Measurements from ENCODE around the gene COMMD10. TPM values are rescaled to one million over a fixed set of nuclear protein-coding genes. Genes with fewer than 3 reads are reported as not detected.
"Not testable (repeated sequence)": the region's sequence is repeated elsewhere in the genome, so short reads cannot be mapped to it uniquely, and the experiment has no call there.

COMMD10 gene
- total RNA-seq, 1 donor from 2014 or later = 39.9 TPM

DNA sequence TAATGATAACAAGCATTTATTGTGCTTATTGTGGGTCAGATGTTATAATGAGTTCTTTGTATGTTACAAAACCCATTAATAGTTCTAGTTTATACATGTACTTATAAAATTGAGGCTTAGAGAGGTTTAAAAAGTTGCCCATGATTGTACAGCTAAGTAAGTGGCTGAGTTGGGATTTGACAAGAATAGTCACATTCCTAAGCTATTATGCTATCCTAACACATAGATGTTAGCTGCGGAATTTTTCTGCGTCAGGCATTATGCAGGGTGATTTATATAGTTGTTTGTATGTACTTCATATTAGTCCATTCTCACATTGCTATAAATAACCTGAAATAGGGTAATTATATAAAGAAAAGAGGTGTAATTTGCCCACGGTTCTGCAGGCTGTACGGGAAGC, 12.5 kb downstream of the COMMD10 start:
- no peak for DNase-seq (ENCODE audit: low read depth, low spot score)

- DNase-seq (ENCODE audit: low read depth, low spot score) = no peak
These were observed 14.2 kb downstream of the COMMD10 start for GRCh38 chr5:116098998-116099397.

- DNase-seq (ENCODE audit: low read depth, low spot score) = not testable (repeated sequence)
These were observed 20.1 kb downstream of the COMMD10 start for GRCh38 chr5:116104941-116105340.

DNA sequence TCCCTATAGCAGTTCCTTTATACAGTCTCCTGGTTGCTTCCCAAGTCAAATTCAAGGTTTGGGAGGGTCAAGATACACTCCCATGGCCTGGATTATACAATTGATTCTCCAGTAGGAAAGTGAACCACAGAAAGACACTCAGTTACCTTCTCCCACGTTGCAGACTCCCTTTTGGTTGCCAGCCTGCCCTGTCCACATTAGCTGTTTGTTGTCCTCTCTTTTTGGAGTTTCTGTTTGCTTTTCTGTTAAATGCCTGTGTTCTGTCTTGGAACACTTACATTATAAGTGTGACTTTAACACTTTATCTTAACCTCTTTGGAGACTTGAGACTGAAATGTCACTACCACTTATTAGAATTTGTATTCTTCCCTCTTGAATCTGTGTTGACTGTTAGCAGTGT, 30.3 kb downstream of the COMMD10 start:
- no peak for DNase-seq (ENCODE audit: low read depth, low spot score)

- DNase-seq (ENCODE audit: low read depth, low spot score) = no peak
These were observed 45.6 kb downstream of the COMMD10 start for GRCh38 chr5:116130471-116130870.

GRCh38 chr5:116130976-116131375, 46.2 kb downstream of the COMMD10 start:
- DNase-seq (ENCODE audit: low read depth, low spot score) = no peak

DNA sequence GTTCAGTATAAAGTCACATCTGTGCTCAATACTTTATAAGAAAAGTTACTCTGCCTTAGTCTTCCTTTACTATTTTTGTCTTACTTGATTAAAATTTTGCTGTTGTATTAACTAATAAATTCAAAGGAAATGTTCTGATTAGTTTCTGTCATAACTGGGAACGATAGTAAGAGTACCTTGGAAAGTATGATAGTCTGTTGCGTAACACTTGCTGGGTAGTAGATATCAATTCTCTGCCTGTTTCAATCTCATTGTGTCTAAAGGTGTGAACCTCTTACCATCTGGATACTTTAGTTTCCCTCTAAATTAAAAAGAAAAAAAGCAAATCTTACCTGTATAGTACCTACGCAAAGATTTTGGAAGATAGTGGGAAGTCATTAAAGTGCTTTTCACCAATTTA, 48.5 kb downstream of the COMMD10 start:
- no peak for DNase-seq (ENCODE audit: low read depth, low spot score)

- no peak for DNase-seq (ENCODE audit: low read depth, low spot score)
These were observed 50.5 kb downstream of the COMMD10 start for GRCh38 chr5:116135344-116135743.

DNA sequence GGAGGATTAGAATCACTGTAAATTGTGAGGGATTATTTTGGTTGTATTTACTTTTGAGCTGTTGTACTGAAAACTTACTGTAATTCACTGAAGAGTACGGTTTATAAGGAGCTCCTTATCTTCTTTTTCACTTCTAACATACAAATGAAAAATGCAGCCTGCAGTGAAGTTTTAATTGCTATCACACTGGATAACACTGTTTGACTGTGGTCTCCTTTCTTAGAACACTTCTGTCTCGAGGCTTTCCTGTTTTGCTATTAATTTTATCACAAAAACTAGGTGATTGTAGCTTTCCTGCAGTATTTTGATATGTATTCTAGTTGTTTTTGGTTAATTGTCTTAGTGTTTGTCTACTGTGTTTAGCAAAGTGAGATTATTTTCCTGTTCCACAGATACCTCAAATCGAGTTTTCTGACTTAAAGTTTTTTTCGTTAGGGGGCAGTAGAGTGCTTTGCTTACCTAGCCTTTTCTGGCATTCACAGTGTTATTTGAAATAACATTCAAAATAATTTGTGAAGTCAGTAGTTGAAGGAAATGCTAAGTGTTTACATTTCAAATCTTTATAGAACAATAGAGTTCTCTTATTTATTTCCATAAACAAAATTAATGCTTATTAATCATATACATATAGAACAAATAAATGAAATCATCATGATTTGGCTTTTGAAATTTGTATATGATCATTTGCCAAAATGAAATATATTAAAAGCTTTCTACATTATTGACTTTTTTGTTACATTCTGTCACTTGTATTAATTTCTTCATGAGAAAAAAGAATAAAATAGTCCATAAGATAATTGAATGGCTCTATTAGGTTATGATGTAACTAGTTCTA, 52.9 kb downstream of the COMMD10 start:
- DNase-seq (ENCODE audit: low read depth, low spot score) = peak; percentile 3

GRCh38 chr5:116142495-116142894, 57.7 kb downstream of the COMMD10 start:
- DNase-seq (ENCODE audit: low read depth, low spot score) = no peak

- no peak for DNase-seq (ENCODE audit: low read depth, low spot score)
These were observed 59.3 kb downstream of the COMMD10 start for GRCh38 chr5:116144103-116144502.

DNA sequence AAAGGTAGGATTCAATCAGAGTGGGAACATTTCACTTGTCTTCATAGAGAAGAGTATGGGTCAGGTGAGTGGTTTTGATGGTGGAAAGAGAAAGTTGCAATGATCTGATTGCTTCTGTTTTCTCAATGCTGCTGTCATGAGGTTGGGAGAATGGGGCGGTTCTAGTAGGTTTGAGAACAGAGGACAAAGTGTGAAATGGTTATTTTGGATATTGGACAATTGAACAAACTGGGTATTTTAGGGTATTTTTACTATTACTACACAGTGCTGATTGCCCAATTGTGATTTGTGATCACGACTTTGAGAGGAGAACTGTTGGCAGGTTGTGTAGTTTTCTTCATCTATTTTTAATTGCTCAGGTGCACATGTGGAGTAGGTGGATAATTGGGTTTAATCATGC, 60.2 kb downstream of the COMMD10 start:
- DNase-seq (ENCODE audit: low read depth, low spot score) = no peak

- no peak for DNase-seq (ENCODE audit: low read depth, low spot score)
These were observed 60.6 kb downstream of the COMMD10 start for GRCh38 chr5:116145416-116145815.

DNA sequence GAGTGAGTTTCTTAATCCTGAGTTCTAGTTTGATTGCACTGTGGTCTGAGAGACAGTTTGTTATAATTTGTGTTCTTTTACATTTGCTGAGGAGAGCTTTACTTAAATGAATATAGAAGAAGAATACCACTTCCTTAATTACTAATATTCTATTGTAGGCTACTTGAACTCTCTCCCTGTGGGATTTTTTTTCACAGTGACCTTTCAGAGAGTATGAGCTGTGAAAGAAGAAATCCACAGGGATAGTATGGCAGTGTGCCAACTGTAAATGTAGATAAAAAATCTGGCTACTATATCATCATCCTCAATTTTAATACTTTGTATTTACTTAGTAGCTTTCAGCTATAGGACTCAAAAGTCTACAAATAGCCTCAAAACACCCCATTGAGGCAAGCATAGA, 67.3 kb downstream of the COMMD10 start:
- no peak for DNase-seq (ENCODE audit: low read depth, low spot score)

- DNase-seq (ENCODE audit: low read depth, low spot score) = no peak
These were observed 68.9 kb downstream of the COMMD10 start for GRCh38 chr5:116153687-116154174.

DNA sequence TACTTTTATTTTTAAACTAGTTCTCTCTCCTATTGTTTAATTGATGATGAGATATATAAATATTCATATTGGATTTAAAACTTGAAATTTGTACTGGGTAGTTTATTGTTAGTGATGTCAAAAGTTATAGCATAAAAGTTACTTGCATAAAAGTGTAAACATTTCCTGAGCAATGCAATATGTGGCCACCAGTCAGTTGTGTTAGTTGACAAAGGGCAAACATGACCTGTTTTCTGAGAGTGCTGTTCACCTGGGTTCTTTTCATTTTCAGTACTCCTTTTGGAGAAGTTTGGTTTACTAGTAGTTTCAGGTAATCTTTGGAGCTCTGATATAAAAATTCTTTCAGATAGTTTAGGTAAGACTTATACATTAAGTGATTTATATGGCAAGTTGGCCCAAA, 69.4 kb downstream of the COMMD10 start:
- DNase-seq (ENCODE audit: low read depth, low spot score) = no peak

GRCh38 chr5:116154931-116155330, 70.1 kb downstream of the COMMD10 start:
- no peak for DNase-seq (ENCODE audit: low read depth, low spot score)

- DNase-seq (ENCODE audit: low read depth, low spot score) = no peak
These were observed 73.1 kb downstream of the COMMD10 start for GRCh38 chr5:116157902-116158301.

- DNase-seq (ENCODE audit: low read depth, low spot score) = no peak
These were observed 74.2 kb downstream of the COMMD10 start for GRCh38 chr5:116159006-116159405.

DNA sequence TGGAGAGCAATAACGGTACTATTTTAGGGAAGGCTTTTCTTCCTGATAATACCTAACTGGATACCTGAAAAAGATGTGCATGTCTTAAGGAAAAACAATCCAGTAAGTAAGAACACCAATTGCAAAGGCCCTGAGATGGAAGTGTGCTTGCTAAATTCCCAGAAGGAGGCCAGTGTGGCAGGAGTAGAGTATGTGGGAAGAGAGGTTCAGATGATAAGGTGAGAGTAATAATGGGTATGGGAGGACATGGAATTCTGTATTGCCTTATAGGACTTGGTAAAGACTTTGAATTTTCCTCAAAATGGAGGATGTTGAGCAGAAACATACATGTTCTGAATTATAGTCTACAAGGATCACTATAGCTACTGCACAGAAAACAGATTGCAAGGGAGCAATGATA, 89.3 kb downstream of the COMMD10 start:
- DNase-seq (ENCODE audit: low read depth, low spot score) = no peak

GRCh38 chr5:116176121-116176520, 91.3 kb downstream of the COMMD10 start:
- DNase-seq (ENCODE audit: low read depth, low spot score) = no peak

GRCh38 chr5:116178925-116179324, 94.1 kb downstream of the COMMD10 start:
- no peak for DNase-seq (ENCODE audit: low read depth, low spot score)

DNA sequence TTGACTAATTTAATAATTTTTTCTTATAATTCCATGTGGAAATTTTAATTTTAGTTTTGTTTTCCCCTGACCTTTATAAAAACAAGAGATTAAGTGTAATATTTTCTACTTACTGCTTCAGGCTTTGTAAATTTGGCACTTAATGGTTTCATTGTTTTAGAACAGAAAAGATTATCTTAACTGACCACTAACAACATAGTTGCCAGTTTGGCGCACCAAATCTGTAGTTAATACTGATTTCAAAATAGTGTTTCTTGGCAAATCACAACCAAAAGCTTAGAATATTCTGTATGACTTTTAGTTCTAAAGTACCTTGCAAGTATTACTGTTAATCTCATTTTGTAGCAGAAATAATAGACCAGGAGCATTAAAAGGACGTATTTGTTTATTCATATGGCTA, 124.3 kb downstream of the COMMD10 start:
- no peak for DNase-seq (ENCODE audit: low read depth, low spot score)
